Suppressor macrophage (primary cell): Measurements from ENCODE around the gene SRCIN1.
A peak's percentile ranks its signal among the peaks of the same experiment; 100 is the strongest.
"Not testable (repeated sequence)": the region's sequence is repeated elsewhere in the genome, so short reads cannot be mapped to it uniquely, and the experiment has no call there.

Source experiments
- DNase-seq, 4 experiments: peaks; one replicate each; pipeline ENCODE4 v3.0.0-alpha.2; 2020 to 2022

The SRCIN1 gene

DNA sequence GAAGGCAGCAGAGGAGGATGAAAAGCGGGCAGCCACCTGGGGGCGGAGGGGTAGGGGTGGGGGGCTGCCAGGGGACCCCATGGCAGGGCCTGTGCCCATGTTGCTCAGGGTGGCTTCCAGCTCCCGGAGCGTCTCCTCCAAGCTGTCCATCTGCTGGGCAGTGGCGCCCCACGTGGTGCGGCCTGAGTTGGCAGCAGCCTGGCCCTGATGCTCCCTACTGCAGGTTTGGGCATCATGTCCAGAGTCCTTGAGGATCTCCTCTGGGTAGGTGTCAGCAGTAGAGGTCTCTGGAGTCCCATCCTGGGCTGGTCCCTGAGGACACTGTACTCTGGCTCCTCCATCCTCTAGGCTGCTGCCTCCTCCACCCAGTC lies 60.9 kb downstream of the SRCIN1 start:
- DNase-seq: no peak

- no peak for DNase-seq
These were observed 61.4 kb downstream of the SRCIN1 start for GRCh38 chr17:38544175-38544838.

DNA sequence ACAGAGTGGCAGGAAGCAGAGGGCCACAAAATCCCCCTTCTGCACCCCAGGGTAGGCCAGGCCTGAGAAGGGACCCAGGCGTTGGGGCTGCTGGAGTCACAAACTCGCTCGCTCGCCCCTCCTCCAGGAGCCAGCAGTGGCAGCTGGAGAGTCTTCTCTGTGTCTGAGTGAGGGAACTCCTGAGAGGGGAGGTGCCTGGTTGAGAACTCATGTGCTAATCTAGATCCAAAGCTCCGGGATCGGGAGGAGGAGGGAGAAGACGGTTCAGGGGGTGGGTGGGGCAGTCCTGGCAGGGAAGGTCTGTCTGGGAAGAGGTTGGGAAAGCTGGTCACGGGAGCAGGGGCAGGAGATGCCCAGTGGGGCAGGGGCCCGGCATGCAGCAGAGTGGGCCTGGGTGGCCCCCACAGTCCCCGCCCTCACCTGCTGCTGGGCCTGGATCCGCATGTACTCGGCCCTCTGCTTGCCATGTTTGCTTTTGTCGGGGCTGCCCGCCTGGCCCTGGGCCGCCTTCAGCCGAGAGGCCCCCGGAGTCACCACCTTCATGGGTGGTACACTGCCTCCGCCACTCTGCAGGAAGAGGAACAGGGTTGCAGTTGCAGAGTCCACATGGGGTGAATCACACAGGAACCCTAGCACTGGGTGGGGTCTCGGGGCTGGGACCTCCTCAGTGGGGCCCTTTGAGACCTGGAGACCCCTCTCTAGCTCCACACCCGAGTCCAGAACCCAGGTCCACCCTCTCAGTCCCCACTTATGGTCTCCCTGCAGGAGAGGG lies 62.2 kb downstream of the SRCIN1 start:
- no peak for DNase-seq

- DNase-seq: no peak
These were observed 63.5 kb downstream of the SRCIN1 start for GRCh38 chr17:38542286-38542685.

GRCh38 chr17:38541281-38541680 lies 64.5 kb downstream of the SRCIN1 start:
- DNase-seq: no peak

DNA sequence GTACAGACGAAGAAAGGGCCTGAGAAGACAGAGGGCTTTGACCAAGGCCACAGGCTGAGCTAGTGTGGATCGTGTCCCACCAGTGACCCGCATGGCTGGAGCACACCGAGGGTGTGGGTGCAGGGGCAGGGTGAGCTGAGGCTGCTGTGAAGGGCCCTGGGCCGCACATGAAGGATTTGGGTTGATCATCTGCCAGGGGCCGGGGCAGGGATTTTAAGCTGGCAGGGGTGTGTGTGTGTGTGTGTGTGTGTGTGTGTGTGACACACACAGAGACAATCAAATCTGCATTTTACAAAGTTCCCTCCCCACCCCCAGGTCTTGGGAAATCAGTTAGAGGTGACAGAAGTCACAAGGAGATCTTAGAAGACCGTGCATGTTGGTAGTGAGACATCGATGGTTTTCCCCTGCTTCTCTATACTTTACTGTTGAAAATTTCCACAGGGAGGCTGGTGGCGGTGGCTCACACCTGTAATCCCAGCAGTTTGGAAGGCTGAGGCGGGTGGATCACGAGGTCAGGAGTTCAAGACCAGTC lies 65.2 kb downstream of the SRCIN1 start:
- DNase-seq: peak; percentile 12 to 55 (median 45)

DNA sequence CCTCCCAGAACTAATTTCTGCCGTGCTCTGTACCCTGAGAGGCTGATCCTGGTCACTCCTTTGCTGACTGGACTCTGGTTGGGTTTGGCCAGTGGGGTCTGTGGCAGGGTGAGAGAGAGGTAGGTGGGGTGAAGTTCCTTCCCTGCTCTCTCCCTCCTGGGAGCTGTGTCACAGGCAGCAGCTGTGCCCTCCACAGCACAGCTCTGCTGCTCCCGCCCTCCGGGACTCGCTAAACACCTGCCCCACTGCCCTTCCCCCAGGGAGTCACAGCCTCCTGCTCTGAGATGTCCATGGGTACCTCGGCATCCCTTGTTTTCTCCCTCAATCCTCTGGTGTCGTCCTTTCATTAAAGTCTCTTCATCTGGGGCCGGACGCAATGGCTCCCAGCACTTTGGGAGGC lies 66.4 kb downstream of the SRCIN1 start:
- no peak for DNase-seq

GRCh38 chr17:38538906-38539305 lies 66.8 kb downstream of the SRCIN1 start:
- DNase-seq: no peak

GRCh38 chr17:38536661-38537060 lies 69.1 kb downstream of the SRCIN1 start:
- DNase-seq: no peak

- DNase-seq: no peak
These were observed 69.9 kb downstream of the SRCIN1 start for GRCh38 chr17:38535886-38536285.

DNA sequence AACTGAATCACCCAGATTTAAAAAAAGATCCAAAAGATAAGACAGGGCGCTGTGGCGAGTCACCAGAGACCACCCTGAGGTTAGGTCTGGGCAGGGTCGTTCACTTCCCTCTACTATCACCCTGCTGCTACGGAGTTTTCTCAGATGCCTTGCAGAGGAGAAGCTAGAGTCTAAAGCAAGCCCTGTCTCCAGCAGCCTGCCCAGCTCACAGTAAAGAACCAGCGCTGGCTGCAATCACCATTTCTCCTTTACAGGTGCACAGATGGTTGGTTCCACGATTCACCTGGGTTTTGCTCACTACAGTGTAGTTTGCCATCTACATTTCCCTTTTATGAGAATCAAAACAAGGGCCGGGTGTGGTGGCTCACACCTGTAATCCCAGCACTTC lies 71.3 kb downstream of the SRCIN1 start:
- no peak for DNase-seq

- no peak for DNase-seq
These were observed 71.8 kb downstream of the SRCIN1 start for GRCh38 chr17:38533866-38534497.

GRCh38 chr17:38533241-38533640 lies 72.5 kb downstream of the SRCIN1 start:
- DNase-seq: no peak

GRCh38 chr17:38532451-38532850 lies 73.3 kb downstream of the SRCIN1 start:
- DNase-seq: no peak

GRCh38 chr17:38531761-38532160 lies 74.0 kb downstream of the SRCIN1 start:
- not testable (repeated sequence) for DNase-seq

DNA sequence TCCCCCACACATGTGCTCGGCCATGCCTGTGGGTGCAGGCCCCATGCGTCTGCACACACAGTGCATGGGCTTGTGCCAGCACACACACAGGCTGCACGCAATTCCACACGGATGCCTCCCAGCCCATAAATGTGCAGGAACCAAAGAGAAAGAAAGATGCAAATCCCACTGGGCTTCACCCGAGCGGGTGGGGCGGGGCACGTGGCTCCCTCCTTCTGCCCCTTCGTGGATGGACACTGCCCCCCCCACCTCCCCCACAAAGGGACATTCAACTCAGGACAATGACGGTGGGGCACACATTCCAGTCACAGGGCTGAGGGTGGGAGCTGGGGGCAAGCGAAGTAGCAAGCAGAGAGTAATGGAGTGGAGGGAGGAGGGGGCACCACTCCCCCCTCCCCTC lies 74.9 kb downstream of the SRCIN1 start:
- DNase-seq: not testable (repeated sequence)

DNA sequence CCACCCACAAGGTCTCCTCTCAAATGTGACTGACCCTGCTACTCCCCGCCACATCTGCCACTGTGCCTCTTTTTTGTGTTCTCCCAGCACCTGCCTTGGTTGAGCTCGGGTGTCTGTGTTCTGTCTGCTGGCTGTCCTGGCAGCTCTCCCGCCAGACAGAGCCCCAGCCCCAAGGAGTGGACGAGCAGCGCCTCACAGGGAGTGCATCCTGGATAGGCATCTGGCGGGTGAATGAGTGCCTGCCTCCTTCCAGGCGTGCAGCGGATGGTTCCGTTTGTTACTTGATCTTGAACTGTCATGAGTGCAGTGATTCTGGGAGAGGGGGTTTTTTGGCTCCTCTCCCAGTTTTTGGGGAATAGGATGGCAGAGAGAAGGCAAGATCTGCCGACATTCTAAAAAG lies 77.6 kb downstream of the SRCIN1 start:
- not testable (repeated sequence) for DNase-seq

GRCh38 chr17:38526526-38526925 lies 79.2 kb downstream of the SRCIN1 start:
- not testable (repeated sequence) for DNase-seq

DNA sequence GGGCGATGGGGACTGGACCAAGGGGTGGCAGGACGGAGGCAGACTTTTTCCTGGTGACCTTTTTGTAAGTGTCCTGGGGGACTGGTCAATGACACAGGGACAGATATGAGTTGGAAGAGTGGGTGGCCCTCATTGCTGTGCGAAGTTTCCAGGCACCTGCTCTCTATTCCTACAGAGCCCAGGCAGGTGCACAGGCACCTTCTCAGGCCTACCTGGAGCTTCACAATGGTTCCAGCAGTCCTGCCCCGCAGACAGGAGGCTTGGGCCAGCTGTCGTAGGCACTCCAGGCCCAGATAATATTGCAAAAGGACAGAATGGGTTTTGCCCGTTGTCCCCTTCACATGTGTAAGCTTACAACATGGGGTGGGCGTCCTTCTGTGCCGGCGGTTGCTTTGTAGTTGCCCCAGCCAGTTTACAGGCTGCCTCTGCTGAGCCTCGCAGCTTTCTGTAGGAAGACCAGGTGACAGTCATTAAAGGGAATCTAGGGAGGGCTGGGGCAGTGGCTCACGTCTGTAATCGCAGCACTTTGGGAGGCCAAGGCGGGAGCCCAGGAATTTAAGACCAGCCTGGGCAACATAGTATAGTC lies 93.2 kb downstream of the SRCIN1 start:
- DNase-seq: no peak

DNA sequence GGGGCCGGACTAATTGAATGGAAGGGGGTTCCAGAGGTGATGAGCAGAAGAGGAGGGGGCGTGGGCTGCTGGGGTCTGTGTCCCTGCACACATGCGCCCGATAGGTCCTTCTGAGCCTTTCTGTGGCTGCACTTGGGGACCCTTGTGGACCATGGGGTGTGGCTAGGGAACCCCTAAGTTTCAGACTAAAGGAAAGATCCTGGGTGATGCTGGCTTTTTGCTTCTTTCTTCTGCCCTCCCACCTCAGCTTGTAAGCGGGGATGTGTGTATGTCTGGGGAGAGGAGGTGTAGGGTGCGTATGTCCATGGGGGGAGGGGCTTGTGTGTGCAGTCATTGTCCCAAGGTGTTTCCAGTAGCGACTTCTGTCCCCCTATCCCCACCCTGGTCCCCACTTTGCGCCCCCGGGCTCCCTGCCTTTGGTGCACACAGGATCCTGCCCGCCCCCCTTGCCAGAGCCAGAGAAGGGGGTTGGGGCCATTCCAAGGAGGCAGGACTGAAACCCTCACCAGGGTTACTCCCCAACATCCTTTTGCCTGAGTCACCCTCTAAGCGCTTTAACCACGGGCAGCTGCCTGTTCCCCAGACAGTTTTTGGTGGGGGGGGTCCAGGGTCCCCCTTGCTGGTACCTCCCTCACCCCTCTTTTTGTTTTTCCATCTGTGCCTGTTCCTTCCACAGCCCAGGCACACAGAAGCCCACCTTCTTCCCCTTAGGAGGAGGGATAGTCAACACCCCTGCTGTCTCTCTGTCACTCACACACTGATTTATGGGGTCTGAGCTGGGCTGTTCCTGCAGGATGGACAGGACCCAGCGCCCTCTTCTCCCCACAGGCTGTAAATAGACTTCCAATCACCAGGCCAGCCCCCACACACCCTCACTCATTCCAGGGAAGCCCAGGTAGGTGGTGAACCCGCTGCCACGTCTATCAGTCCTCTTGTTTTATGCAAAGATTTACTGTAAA lies 94.3 kb downstream of the SRCIN1 start:
- no peak for DNase-seq

- DNase-seq: peak; percentile 27 to 71 (median 48)
These were observed 95.2 kb downstream of the SRCIN1 start for GRCh38 chr17:38510421-38511149.
